HepG2 (cell line): ENCODE measurements around the gene IFT172. TPM values are rescaled to one million over a fixed set of nuclear protein-coding genes. Genes with fewer than 3 reads are reported as not detected.

ENCODE experiments used
- ATAC-seq: fragments of 200-7000 bp; cut with Tn5 transposase; 3 replicates; pipeline ENCODE4 v1.9.1; 2020; ENCODE audit warnings: mild to moderate bottlenecking, moderate library complexity
- BruUV-seq: library from RNA; stranded (reverse); fragments of 400-500 nt; replicated peaks from 2 replicates; lab custom pipeline; 2021; lab: Mats Ljungman, UMichigan
- CTCF ChIA-PET: fragments of 300-600 bp; formaldehyde crosslinking; extraction: SDS; loops from one replicate; lab custom pipeline; 2021; ENCODE audit warnings: low total read pairs, inconsistent platforms, low intra/inter-chr PET ratio; lab: Yijun Ruan, JAX
- POLR2A ChIA-PET: fragments of 350-600 bp; sonication (Branson Sonifier 250); formaldehyde crosslinking; loops from one replicate; lab custom pipeline; 2020; ENCODE audit warnings: antibody characterized with exemption, inconsistent platforms; lab: Yijun Ruan, JAX
- DNase-seq: peaks from one replicate; pipeline ENCODE4 v3.0.0-alpha.2; 2015; ENCODE audit warnings: low spot score
- FAIRE-seq: peaks from 3 replicates; lab custom pipeline; 2011; peaks lifted over from hg19 to GRCh38; lab: Jason Lieb, UNC
- H2AFZ ChIP-seq: one replicate; pipeline ENCODE4 v1.6.1; 2011; ENCODE audit warnings: low read length, inconsistent platforms
- H3K27ac ChIP-seq: fragments of 300-600 bp; 3 replicates; pipeline ENCODE4 v1.8.0; 2011; ENCODE audit warnings: mixed run types, mild to moderate bottlenecking, mixed read lengths, low read length, inconsistent platforms; ENCODE audit not compliant: insufficient read depth; ENCODE audit errors: extremely low read length
- H3K27me3 ChIP-seq, 2 experiments: fragments of 200-600 bp in 1 of 2; 2 replicates in 1 of 2; 3 replicates in 1 of 2; pipeline versions ENCODE4 v1.6.0 to v1.8.0; 2011; ENCODE audit warnings: low read length in 2 of 2, mild to moderate bottlenecking in 2 of 2, moderate library complexity in 2 of 2, inconsistent platforms in 1 of 2; ENCODE audit not compliant: insufficient read depth in 2 of 2, control insufficient read depth in 1 of 2
- H3K36me3 ChIP-seq, 2 experiments: fragments of 200-600 bp in 1 of 2; replicated peaks in 1 of 2; 2 replicates in 1 of 2; 3 replicates in 1 of 2; pipeline versions ENCODE4 v1.5.1 to v1.8.0; 2011; ENCODE audit warnings: low read length in 2 of 2, inconsistent platforms in 1 of 2; ENCODE audit not compliant: insufficient read depth in 2 of 2, control insufficient read depth in 1 of 2
- H3K4me1 ChIP-seq: 2 replicates; pipeline ENCODE4 v1.5.1; 2012; ENCODE audit warnings: low read length, inconsistent platforms; ENCODE audit not compliant: insufficient read depth
- H3K4me2 ChIP-seq: 2 replicates; pipeline ENCODE4 v1.6.0; 2011; ENCODE audit warnings: low read depth, low read length, inconsistent platforms
- H3K4me3 ChIP-seq, 3 experiments: fragments of 200-600 bp in 1 of 3; sonication (generic), shearing (Covaris generic) in 1 of 3; replicated peaks in 1 of 3; 2 replicates each; pipeline ENCODE4 v1.5.1; 2011 to 2016; ENCODE audit warnings: low read length in 3 of 3, inconsistent platforms in 2 of 3, low read depth in 2 of 3, mild to moderate bottlenecking in 2 of 3, control low read depth in 1 of 3, mixed read lengths in 1 of 3; ENCODE audit not compliant: insufficient read depth in 1 of 3
- H3K79me2 ChIP-seq: one replicate; pipeline ENCODE4 v1.6.1; 2011; ENCODE audit warnings: low read length, inconsistent platforms; ENCODE audit not compliant: insufficient read depth
- H3K9ac ChIP-seq: 2 replicates; pipeline ENCODE4 v1.6.0; 2011; ENCODE audit warnings: mild to moderate bottlenecking, low read depth, low read length, inconsistent platforms; ENCODE audit not compliant: insufficient read depth
- H3K9me3 ChIP-seq: 2 replicates; pipeline ENCODE4 v1.5.1; 2012; ENCODE audit warnings: mild to moderate bottlenecking, low read length
- H4K20me1 ChIP-seq: 2 replicates; pipeline ENCODE4 v1.6.0; 2011; ENCODE audit warnings: inconsistent platforms, mild to moderate bottlenecking, low read length, moderate library complexity; ENCODE audit not compliant: insufficient read depth
- ASH2L ChIP-seq: fragments of 300-600, 200-600 bp; sonication (generic); IDR thresholded peaks from 2 replicates; pipeline ENCODE4 v1.7.0; 2017; ENCODE audit warnings: low read depth, mild to moderate bottlenecking, moderate library complexity, mixed read lengths, low read length; ENCODE audit not compliant: insufficient read length
- ATF4 ChIP-seq, 2 experiments: fragments of 450-650 bp in 1 of 2; sonication (generic) in 1 of 2; formaldehyde crosslinking; IDR thresholded peaks; 2 replicates each; pipeline versions ENCODE4 v1.5.0 to v1.8.0; 2020 to 2022; ENCODE audit warnings: mild to moderate bottlenecking in 1 of 2, missing genetic modification reagents in 1 of 2
- CBX1 ChIP-seq: IDR thresholded peaks from one replicate; pipeline ENCODE4 v1.6.1; 2016; ENCODE audit warnings: antibody characterized with exemption, low read depth
- ETS1 ChIP-seq: sonication (generic); formaldehyde crosslinking; IDR thresholded peaks from 2 replicates; pipeline ENCODE4 v1.4.0; 2020; ENCODE audit warnings: missing genetic modification reagents
- KLF12 ChIP-seq: sonication (generic); formaldehyde crosslinking; IDR thresholded peaks from 2 replicates; pipeline ENCODE4 v1.4.0; 2020; ENCODE audit warnings: missing genetic modification reagents, borderline replicate concordance
- LCORL ChIP-seq, 2 experiments: fragments of 450-650 bp in 1 of 2; sonication (generic) in 1 of 2; formaldehyde crosslinking in 1 of 2; IDR thresholded peaks; 2 replicates each; pipeline versions ENCODE4 v1.5.0 to v1.6.1; 2017 to 2020; ENCODE audit warnings: antibody characterized with exemption in 1 of 2, missing genetic modification reagents in 1 of 2
- LRRFIP1 ChIP-seq: sonication (generic); formaldehyde crosslinking; conservative IDR thresholded peaks from 2 replicates; pipeline ENCODE4 v1.4.0; 2020; ENCODE audit warnings: missing genetic modification reagents
- MEIS1 ChIP-seq: sonication (generic); formaldehyde crosslinking; IDR thresholded peaks from 2 replicates; pipeline ENCODE4 v1.9.0; 2021; ENCODE audit warnings: mild to moderate bottlenecking, missing genetic modification reagents, moderate library complexity, borderline replicate concordance
- MEIS2 ChIP-seq: sonication (generic); formaldehyde crosslinking; IDR thresholded peaks from 2 replicates; pipeline ENCODE4 v1.9.0; 2021; ENCODE audit warnings: mild to moderate bottlenecking, missing genetic modification reagents
- NCOR1 ChIP-seq: fragments of 200-600 bp; sonication (generic); IDR thresholded peaks from 2 replicates; pipeline ENCODE4 v1.7.0; 2017; ENCODE audit warnings: antibody characterized with exemption, low read length, borderline replicate concordance
- NPAS2 ChIP-seq: sonication (generic); formaldehyde crosslinking; IDR thresholded peaks from 2 replicates; pipeline ENCODE4 v1.8.0; 2022; ENCODE audit warnings: mild to moderate bottlenecking, missing genetic modification reagents, borderline replicate concordance
- SRF ChIP-seq: IDR thresholded peaks from 2 replicates; pipeline ENCODE4 v1.6.1; 2011; ENCODE audit warnings: mild to moderate bottlenecking, low read depth, low read length, moderate library complexity
- SRY ChIP-seq: sonication (generic); formaldehyde crosslinking; IDR thresholded peaks from 2 replicates; pipeline ENCODE4 v1.8.0; 2022; ENCODE audit warnings: mild to moderate bottlenecking, missing genetic modification reagents
- TRAFD1 ChIP-seq: sonication (generic); formaldehyde crosslinking; IDR thresholded peaks from 2 replicates; pipeline ENCODE4 v1.5.1; 2020; ENCODE audit warnings: missing genetic modification reagents, mild to moderate bottlenecking, borderline replicate concordance
- ZBTB42 ChIP-seq: sonication (generic); formaldehyde crosslinking; IDR thresholded peaks from 2 replicates; pipeline ENCODE4 v1.5.0; 2020; ENCODE audit warnings: mild to moderate bottlenecking, missing genetic modification reagents
- ZNF256 ChIP-seq: sonication (generic); formaldehyde crosslinking; conservative IDR thresholded peaks from 2 replicates; pipeline ENCODE4 v1.4.0; 2020; ENCODE audit warnings: missing genetic modification reagents
- ZNF326 ChIP-seq: sonication (generic); formaldehyde crosslinking; IDR thresholded peaks from 2 replicates; pipeline ENCODE4 v1.4.0; 2020; ENCODE audit warnings: missing genetic modification reagents, borderline replicate concordance
- ZSCAN22 ChIP-seq: sonication (generic); formaldehyde crosslinking; IDR thresholded peaks from 2 replicates; pipeline ENCODE4 v1.4.0; 2020; ENCODE audit warnings: mild to moderate bottlenecking, missing genetic modification reagents
- ZSCAN9 ChIP-seq: IDR thresholded peaks from 2 replicates; pipeline ENCODE4 v1.6.1; 2016; ENCODE audit warnings: borderline replicate concordance
- in situ Hi-C: cut with HindIII; loops from 2 replicates; pipeline ENCODE4 v1.10.0; 2017; ENCODE audit warnings: low pct_unique_long_range_greater_than_20kb; ENCODE audit not compliant: extremely low pct_ligation_motif_present
- intact Hi-C: fragments of 100-400 bp; cut with micrococcal nuclease; formaldehyde crosslinking; loops from one replicate; pipeline ENCODE4 v1.10.0; 2022; ENCODE audit not compliant: unreplicated experiment
- polyA plus RNA-seq, 8 experiments: library from polyadenylated mRNA; depleted of rRNA in 3 of 8; stranded (reverse) in 7 of 8; unstranded in 1 of 8; fragments of >200 nt; fragmentation: Illumina TruSeq in 4 of 8; extraction: Trizol in 4 of 8; gene quantifications; 2 replicates each; pipeline versions ENCODE4 v1.2.1 to v1.2.3, GENCODE V29; 2011 to 2016; ENCODE audit warnings: low read depth in 4 of 8, missing spikeins in 1 of 8, mixed read lengths in 1 of 8; ENCODE audit not compliant: insufficient read depth in 1 of 8
- total RNA-seq, 5 experiments: library from RNA; depleted of rRNA; stranded (reverse); fragments of >200 nt; fragmentation: Illumina TruSeq; extraction: Trizol; gene quantifications; 2 replicates each; pipeline ENCODE4 v1.2.3, GENCODE V29; 2016; ENCODE audit warnings: low read depth in 1 of 5

The IFT172 gene
- total and polyA plus RNA-seq, 2 of the 13 experiments (the other 11 are each of a cell fraction or from before 2014, with no cell fraction given) = 21.6 to 35.7 TPM

- Histone ChIP-seq H3K9ac (no peak overlapping the region), H3K4me2 (no peak overlapping the region), H3K79me2 (no peaks in the 10 kb centered on the region), H3K27ac (no peak overlapping the region), H3K9me3 (no peaks in the 10 kb centered on the region), H4K20me1 (no peaks in the 10 kb centered on the region), H3K4me3 (no peak overlapping the region), H3K36me3 (no peaks in the 10 kb centered on the region), H3K4me1 (peaks cover 38% of the 10 kb centered on the region), H3K27me3 (no peaks in the 10 kb centered on the region), H2AFZ (no peak overlapping the region)
- ChIA-PET CTCF (no interaction called here), POLR2A (interaction anchor here (1.3 to 3.5 kb wide), 2 partner anchors 11 to 73 kb away, joined by 3 to 19 read pairs; partner anchors contain the start of gene PPM1G)
- in situ Hi-C loops = no loop called here
- no TSS peak for BruUV-seq
- intact Hi-C loops = no loop called here
- FAIRE-seq (no peak), ATAC-seq (no peak), DNase-seq (no peak)
- TF ChIP-seq CBX1 = no peak
- no peak for TF ChIP-seq KLF12
- no peak for TF ChIP-seq ZBTB42 (CRISPR knock-in tag)
- TF ChIP-seq MEIS1 = no peak
- no peak for TF ChIP-seq ZNF326
- TF ChIP-seq ZSCAN9 (CRISPR knock-in tag) = no peak
- TF ChIP-seq LRRFIP1 (CRISPR knock-in tag) = no peak
- TF ChIP-seq ATF4 (CRISPR knock-in tag; IDR thresholded peaks at IDR 0.05) = no peak
- TF ChIP-seq SRY (CRISPR knock-in tag) = no peak
- TF ChIP-seq SRF = no peak
- no peak for TF ChIP-seq TRAFD1
- no peak for TF ChIP-seq ZSCAN22 (CRISPR knock-in tag)
- TF ChIP-seq NCOR1 = no peak
- no peak for TF ChIP-seq ETS1 (CRISPR knock-in tag)
- TF ChIP-seq ASH2L = no peak
- no peak for TF ChIP-seq MEIS2 (CRISPR knock-in tag)
- no peak for TF ChIP-seq LCORL (IDR thresholded peaks at IDR 0.05)
- no peak for TF ChIP-seq LCORL (CRISPR knock-in tag; IDR thresholded peaks at IDR 0.05)
- no peak for TF ChIP-seq NPAS2 (CRISPR knock-in tag)
- no peak for TF ChIP-seq ZNF256 (CRISPR knock-in tag)
Measured at GRCh38 chr2:27420996-27421395, 68.5 kb downstream of the IFT172 start.
